Right renal cortex interstitium (tissue), 3 donors: Measurements from ENCODE around the gene MLC1. TPM values are rescaled to one million over a fixed set of nuclear protein-coding genes. Genes with fewer than 3 reads are reported as not detected.

Experiments used
- DNase-seq, 3 donors: peaks; one replicate each; pipeline ENCODE4 v3.0.0-alpha.2; 2013; ENCODE audit warnings: low read depth in 3 of 3, low spot score in 2 of 3
- polyA plus RNA-seq, 3 donors: library from polyadenylated mRNA; unstranded; fragments of 120-200 nt; gene quantifications; one replicate each; pipeline ENCODE4 v1.2.1, GENCODE V29; 2013; ENCODE audit not compliant: insufficient read length in 3 of 3

The MLC1 gene
- polyA plus RNA-seq, 3 donors = 0.64 to 1.0 (median 0.90) TPM

DNA sequence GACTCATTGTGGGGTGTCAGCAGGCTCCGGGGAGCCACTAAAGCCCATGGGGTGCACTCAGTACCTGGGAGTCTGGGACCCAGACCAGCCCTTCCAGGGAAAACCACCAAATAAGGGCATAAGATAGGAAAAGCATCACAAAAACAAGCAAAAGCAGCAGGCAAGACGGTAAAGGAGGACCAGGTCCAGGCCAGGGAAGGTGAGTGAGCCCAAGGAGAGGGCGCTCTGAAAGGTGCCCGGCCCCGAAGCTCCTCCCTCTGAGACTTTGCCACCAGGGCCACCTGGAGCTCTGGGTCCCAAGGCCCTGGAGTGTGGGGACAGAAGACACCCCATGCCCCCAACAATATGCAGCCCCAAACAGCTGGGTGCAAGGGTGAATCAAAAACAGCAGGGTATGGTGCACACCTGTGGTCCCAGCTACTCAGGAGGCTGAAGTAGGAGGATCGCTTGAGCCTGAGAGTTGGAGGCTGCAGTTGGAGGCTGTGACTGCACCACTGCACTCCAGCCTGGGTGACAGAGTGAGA lies 67.5 kb downstream of the MLC1 start:
- no peak for DNase-seq

GRCh38 chr22:50016988-50017700 lies 68.1 kb downstream of the MLC1 start:
- no peak for DNase-seq

- no peak for DNase-seq
Measured at GRCh38 chr22:50016308-50016987, 68.8 kb downstream of the MLC1 start.

DNA sequence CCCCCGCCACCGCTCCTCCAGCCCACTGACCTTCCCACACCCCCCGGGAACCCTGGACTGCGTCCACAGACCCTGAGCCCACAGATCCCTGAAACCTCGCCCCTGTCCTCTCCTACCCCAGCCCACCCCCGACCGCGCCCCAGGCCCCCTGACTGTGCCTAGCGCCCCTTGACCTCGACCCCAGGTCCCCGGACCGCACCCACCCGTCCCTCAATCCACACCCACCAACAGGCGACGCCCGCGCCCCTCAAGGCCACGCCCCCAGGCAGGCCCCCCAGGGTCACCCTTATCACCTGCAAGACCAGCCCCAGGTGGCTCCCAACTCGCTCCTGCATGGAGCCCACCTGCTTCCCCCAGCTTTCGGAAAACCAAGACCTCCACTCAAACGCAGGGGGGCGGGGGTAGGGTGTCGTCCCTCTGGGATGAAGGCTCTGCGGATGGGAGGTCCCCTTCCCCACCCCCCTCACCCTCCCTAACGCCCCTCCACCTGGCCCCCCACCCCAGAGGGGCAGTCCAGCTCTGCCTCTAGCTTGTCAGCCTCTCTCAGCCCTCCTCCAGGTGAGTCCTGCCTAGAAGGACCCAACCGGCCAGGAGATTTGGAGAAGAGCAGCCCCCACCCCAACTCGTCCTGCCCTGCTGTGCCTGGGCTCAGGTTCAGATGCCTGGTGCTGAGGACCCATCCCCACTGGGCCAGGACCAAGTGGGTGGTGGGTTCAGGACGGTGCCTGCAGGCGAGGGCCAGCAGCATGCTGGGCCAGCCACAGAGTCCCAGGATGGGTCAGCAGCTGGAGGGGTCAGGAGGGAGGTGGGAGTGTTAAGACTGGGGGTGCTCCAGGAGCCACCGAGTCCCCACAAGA lies 69.5 kb downstream of the MLC1 start:
- no peak for DNase-seq

- DNase-seq = no peak
Measured at GRCh38 chr22:50014655-50015401, 70.4 kb downstream of the MLC1 start.

GRCh38 chr22:50014053-50014501 lies 71.1 kb downstream of the MLC1 start:
- no peak for DNase-seq

DNA sequence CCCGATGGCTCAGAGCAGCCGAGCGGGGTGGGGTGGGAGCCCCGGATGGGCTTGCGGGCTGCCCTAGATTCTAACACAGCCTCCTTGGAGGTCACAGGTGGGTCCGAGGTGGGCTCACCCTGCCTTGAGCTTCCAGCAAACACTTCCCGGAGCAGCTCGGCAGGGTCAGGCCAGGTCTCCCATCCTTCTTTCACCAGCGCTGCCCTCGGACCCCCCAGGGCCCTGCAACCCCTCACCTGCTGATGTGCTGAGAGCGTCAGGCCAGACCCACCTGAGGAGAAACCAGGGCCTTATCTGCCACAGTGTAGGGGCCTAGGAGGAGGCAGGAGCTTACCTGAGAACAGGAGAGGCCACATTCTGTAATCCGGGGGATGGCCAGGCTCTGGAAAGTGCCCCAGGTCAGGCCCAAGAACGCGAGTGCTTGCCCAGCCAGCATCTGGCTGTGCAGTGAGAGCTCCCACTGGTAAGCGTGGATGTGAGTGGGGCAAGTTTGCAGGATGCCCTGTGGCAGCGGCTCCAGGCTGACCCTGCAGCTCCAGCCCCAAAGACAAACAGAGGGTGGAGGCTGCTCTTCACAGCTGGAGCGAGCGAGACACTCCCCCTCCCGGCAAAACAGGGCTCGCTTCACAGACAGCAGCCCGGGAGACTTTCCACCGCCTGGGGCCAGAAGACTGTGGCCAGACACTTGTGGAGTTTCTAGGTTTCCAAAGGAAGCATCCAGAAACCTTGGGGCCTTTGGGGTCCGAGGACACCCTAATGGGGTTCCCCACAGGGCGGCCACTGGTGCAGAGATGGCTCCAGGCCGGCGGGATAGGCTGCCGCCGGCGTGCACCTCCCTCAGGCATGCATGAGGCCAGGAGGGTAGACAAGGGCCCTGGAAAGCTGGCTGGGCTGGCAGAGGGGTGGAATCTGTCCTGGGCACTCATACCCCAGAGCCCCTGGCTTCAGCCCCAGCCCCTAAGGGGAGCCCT lies 72.7 kb downstream of the MLC1 start, which contains the start of gene IL17REL:
Gene IL17REL (minus strand): TSS at position 555 of the 971 bp plus-strand sequence. CDS start 119 bp downstream, at position 436.
- DNase-seq = no peak

DNA sequence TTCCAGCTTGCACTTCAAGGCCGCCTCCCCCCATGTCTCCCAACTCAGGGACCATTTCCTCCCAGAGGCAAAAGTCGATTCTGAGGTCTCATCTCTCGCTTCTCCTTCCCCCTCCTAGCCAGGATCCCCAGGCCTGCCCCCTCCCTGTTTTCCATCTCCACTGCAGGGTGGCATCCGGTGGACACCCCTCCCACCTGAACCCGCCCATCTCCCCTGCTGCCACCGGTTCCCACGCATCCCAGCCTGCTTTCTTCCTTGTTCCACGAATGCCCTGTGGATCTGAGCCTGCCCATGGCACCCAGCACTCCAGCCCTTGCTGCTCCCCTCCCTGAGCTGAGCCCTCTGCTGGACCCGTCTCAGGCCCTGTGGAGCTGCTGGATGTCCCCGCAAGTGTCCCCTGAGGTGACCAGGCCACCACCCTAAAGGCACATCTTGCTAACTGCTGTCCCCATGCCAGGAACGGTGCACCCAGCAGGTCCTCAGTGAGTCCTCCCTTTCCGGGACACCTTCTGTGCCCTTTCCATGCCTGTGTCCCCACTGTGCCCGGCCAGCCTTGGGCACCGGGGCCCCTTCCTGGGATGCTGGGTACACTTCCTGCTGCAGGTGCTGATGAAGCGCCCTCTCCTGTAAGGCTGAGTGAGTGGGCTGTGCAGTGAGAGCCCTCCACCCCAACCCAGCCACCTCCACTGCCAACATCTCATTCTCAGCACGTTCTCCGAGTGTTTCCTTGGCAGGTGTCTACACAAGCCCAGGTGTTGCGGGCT lies 73.6 kb downstream of the MLC1 start:
- no peak for DNase-seq

- no peak for DNase-seq
Measured at GRCh38 chr22:50010676-50011446, 74.4 kb downstream of the MLC1 start.

DNA sequence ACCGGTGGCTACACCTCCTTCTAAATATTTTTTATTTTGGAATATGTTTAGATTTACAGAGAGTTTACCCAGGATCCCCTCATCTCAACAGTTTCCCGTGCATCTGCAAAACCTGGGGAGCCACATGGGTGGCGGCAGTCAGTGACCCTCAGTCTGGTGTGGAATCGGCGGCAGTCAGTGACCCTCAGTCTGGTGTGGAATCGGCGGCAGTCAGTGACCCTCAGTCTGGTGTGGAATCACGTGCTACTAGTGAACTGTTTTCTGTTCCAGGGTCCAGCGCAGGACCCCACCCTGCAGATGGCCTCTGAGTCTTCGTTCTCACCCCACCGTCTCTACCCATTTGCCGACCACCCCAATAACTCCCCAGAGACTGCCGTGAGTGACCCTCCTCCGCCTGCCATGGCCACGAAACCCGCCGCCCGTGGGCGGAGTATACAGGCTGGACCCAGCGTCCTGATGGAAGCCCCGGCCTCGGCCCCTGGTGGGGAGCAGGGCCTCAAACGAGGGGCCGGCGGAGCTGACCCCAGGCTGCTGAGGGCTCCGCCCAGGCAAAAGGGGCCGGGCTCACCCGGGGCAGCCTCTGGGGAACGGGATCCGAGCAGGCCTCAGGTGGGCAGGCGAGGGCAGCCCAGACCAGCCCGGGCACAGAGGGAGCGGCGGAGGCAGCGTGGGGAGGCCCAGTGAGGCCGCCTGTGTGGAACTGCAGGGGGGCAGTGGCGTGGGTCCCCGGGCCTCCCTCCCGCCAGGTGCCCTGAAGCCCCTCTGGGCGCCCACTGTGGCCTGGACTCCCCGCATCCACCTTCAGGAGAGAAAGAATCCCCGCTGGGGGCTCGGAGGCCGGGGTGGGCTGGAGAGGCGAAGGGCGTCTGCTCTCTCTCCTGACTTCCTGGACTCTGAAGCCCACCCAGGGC lies 75.2 kb downstream of the MLC1 start:
- no peak for DNase-seq

Other genes with a start within 250 kb of the MLC1 start
- gene ZBED4, start 231.6 kb downstream of the MLC1 start, polyA plus RNA-seq = 10 to 100 TPM; 16.3 to 16.8 (median 16.6) TPM
- 10 to 100 TPM; 22.7 to 28.2 (median 27.0) TPM for gene ALG12, start 167.0 kb downstream of the MLC1 start, polyA plus RNA-seq
- 10 to 100 TPM; 23.6 to 28.5 (median 26.4) TPM for gene CRELD2, start 166.8 kb downstream of the MLC1 start, polyA plus RNA-seq
- gene PIM3, start 124.7 kb downstream of the MLC1 start, polyA plus RNA-seq = 10 to 100 TPM; 12.4 to 16.2 (median 14.5) TPM
- gene IL17REL, start 72.7 kb downstream of the MLC1 start, polyA plus RNA-seq = under 1 TPM in 1 of 3 donors, not detected in 2; 0.03 TPM
- gene TTLL8, start 27.1 kb downstream of the MLC1 start, polyA plus RNA-seq = not detected
- gene MOV10L1, start 4.6 kb upstream of the MLC1 start, polyA plus RNA-seq = 1 to 10 TPM in 1 of 3 donors, under 1 TPM in 2; 0.49 to 1.0 (median 0.85) TPM
- gene PANX2, start 85.3 kb upstream of the MLC1 start, polyA plus RNA-seq = 1 to 10 TPM in 2 of 3 donors, under 1 TPM in 1; 0.65 to 1.5 (median 1.1) TPM
- gene TRABD, start 100.5 kb upstream of the MLC1 start, polyA plus RNA-seq = 10 to 100 TPM; 17.1 to 20.7 (median 17.8) TPM
- gene SELENOO, start 115.6 kb upstream of the MLC1 start, polyA plus RNA-seq = 10 to 100 TPM; 13.9 to 18.3 (median 14.8) TPM
- gene TUBGCP6, start 159.6 kb upstream of the MLC1 start, polyA plus RNA-seq = 10 to 100 TPM; 26.4 to 28.3 (median 28.1) TPM
- 10 to 100 TPM; 13.2 to 15.8 (median 13.7) TPM for gene HDAC10, start 165.8 kb upstream of the MLC1 start, polyA plus RNA-seq
- 10 to 100 TPM in 1 of 3 donors, 1 to 10 TPM in 2; 9.1 to 10.9 (median 9.9) TPM for gene MAPK12, start 176.3 kb upstream of the MLC1 start, polyA plus RNA-seq
- 1 to 10 TPM; 6.1 to 7.9 (median 6.4) TPM for gene MAPK11, start 185.0 kb upstream of the MLC1 start, polyA plus RNA-seq
- gene PLXNB2, start 222.2 kb upstream of the MLC1 start, polyA plus RNA-seq = 100 to 1,000 TPM; 193 to 218 (median 204) TPM
- gene DENND6B, start 241.6 kb upstream of the MLC1 start, polyA plus RNA-seq = 10 to 100 TPM in 2 of 3 donors, 1 to 10 TPM in 1; 9.0 to 12.0 (median 11.2) TPM